ENCODE data around the gene SLC13A3.

GRCh38 chr20:46677608-46678007, 26.3 kb upstream of the SLC13A3 start:
- TF ChIP-seq CTCF (conservative IDR thresholded peaks at IDR 0.05; ENCODE audit: low read depth, low read length) (no peak), MAFK (IDR thresholded peaks at IDR 0.05; ENCODE audit: low read depth, low read length) (no peak), POLR2A (IDR thresholded peaks at IDR 0.05; ENCODE audit: low read depth, low read length) (no peak), FOS (IDR thresholded peaks at IDR 0.05; ENCODE audit: low read depth, low read length) (no peak), RFX5 (IDR thresholded peaks at IDR 0.05; ENCODE audit: low read depth, low read length) (no peak), ELK1 (IDR thresholded peaks at IDR 0.05; ENCODE audit: borderline replicate concordance, low read depth, low read length) (no peak), SMC3 (IDR thresholded peaks at IDR 0.05; ENCODE audit: low read depth, low read length) (no peak), CHD1 (IDR thresholded peaks at IDR 0.05; ENCODE audit: low read depth, low read length) (no peak)
